Activated CD8-positive, alpha-beta T cell treated with anti-CD3 and anti-CD28 coated beads for 36 hours (primary cell): ENCODE results near the gene ZNF407. TPM values are rescaled to one million over a fixed set of nuclear protein-coding genes. Genes with fewer than 3 reads are reported as not detected.

Experiments
- ATAC-seq: fragments of 200-7000 bp; cut with Tn5 transposase; one replicate; pipeline ENCODE4 v1.10.0; 2021; ENCODE audit warnings: mild to moderate bottlenecking, moderate library complexity
- CTCF ChIA-PET: fragments of 350-600 bp; sonication (Branson Sonifier 250); formaldehyde crosslinking; loops from one replicate; lab custom pipeline; 2021; ENCODE audit warnings: antibody characterized with exemption; lab: Charles Lee
- POLR2A ChIA-PET: fragments of 350-600 bp; sonication (Branson Sonifier 250); formaldehyde crosslinking; loops from one replicate; lab custom pipeline; 2021; ENCODE audit warnings: antibody characterized with exemption; lab: Charles Lee
- DNase-seq: peaks from one replicate; pipeline ENCODE4 v3.0.0-alpha.2; 2020
- H3K27ac Mint-ChIP-seq: one replicate; pipeline ENCODE4 v1.8.0; 2021; ENCODE audit warnings: mild to moderate bottlenecking, mixed read lengths
- H3K27me3 Mint-ChIP-seq: one replicate; pipeline ENCODE4 v1.8.0; 2021; ENCODE audit warnings: mixed read lengths
- H3K36me3 Mint-ChIP-seq: one replicate; pipeline ENCODE4 v1.8.0; 2021; ENCODE audit warnings: low read depth, mixed read lengths
- H3K4me1 Mint-ChIP-seq: one replicate; pipeline ENCODE4 v1.8.0; 2021; ENCODE audit warnings: low read depth, mixed read lengths
- H3K4me3 Mint-ChIP-seq: one replicate; pipeline ENCODE4 v1.8.0; 2021; ENCODE audit warnings: mild to moderate bottlenecking, moderate library complexity, mixed read lengths
- H3K9me3 Mint-ChIP-seq: one replicate; pipeline ENCODE4 v1.8.0; 2021; ENCODE audit warnings: mixed read lengths
- CTCF ChIP-seq: fragments of 200-600 bp; IDR thresholded peaks from one replicate; pipeline ENCODE4 v1.8.0; 2022; ENCODE audit warnings: antibody characterized with exemption, mild to moderate bottlenecking
- intact Hi-C: fragments of 100-400 bp; cut with micrococcal nuclease; formaldehyde crosslinking; loops from one replicate; pipeline ENCODE4 v1.10.0; 2022
- total RNA-seq, 2 experiments: library from RNA; stranded (reverse); gene quantifications; one replicate each; pipeline ENCODE4 v1.2.3, GENCODE V29; 2021

Gene ZNF407
- total RNA-seq, 2 experiments from 2014 or later: 9.9 to 10.8 TPM

- intact Hi-C loops: no loop called here
- DNase-seq: no peak
- no peak overlapping the region for H3K4me3 Mint-ChIP-seq
- no peak for TF ChIP-seq CTCF
- ATAC-seq: no peak
- H3K4me1 Mint-ChIP-seq: no peaks in the 10 kb centered on the region
- H3K27ac Mint-ChIP-seq: no peak overlapping the region
- ChIA-PET CTCF (no interaction called here), POLR2A (no interaction called here)
- no peaks in the 10 kb centered on the region for H3K36me3 Mint-ChIP-seq
- H3K9me3 Mint-ChIP-seq: no peaks in the 10 kb centered on the region
- H3K27me3 Mint-ChIP-seq: no peaks in the 10 kb centered on the region
Measured at GRCh38 chr18:75108579-75109318, 511.1 kb downstream of the ZNF407 start.

- Mint-ChIP-seq H3K4me3 (no peak overlapping the region), H3K36me3 (no peaks in the 10 kb centered on the region), H3K27me3 (no peaks in the 10 kb centered on the region), H3K27ac (no peak overlapping the region), H3K9me3 (no peaks in the 10 kb centered on the region), H3K4me1 (no peaks in the 10 kb centered on the region)
- no peak for ATAC-seq
- no peak for DNase-seq
- ChIA-PET CTCF (no interaction called here), POLR2A (no interaction called here)
- TF ChIP-seq CTCF: no peak
- intact Hi-C loops: no loop called here
Measured at GRCh38 chr18:75109319-75109691, 511.6 kb downstream of the ZNF407 start.

GRCh38 chr18:75109819-75110218 lies 512.1 kb downstream of the ZNF407 start:
- intact Hi-C loops: no loop called here
- no peak overlapping the region for H3K4me3 Mint-ChIP-seq
- no peaks in the 10 kb centered on the region for H3K4me1 Mint-ChIP-seq
- POLR2A ChIA-PET: no interaction called here
- H3K27ac Mint-ChIP-seq: no peak overlapping the region
- no peaks in the 10 kb centered on the region for H3K36me3 Mint-ChIP-seq
- no peak for DNase-seq
- CTCF ChIA-PET: no interaction called here
- no peaks in the 10 kb centered on the region for H3K27me3 Mint-ChIP-seq
- H3K9me3 Mint-ChIP-seq: no peaks in the 10 kb centered on the region
- TF ChIP-seq CTCF: no peak
- ATAC-seq: no peak

GRCh38 chr18:75110311-75110710 lies 512.6 kb downstream of the ZNF407 start:
- H3K4me3 Mint-ChIP-seq: no peak overlapping the region
- DNase-seq: no peak
- TF ChIP-seq CTCF: no peak
- no peaks in the 10 kb centered on the region for H3K4me1 Mint-ChIP-seq
- no peaks in the 10 kb centered on the region for H3K27me3 Mint-ChIP-seq
- no peaks in the 10 kb centered on the region for H3K36me3 Mint-ChIP-seq
- intact Hi-C loops: no loop called here
- no peaks in the 10 kb centered on the region for H3K9me3 Mint-ChIP-seq
- POLR2A ChIA-PET: no interaction called here
- no peak overlapping the region for H3K27ac Mint-ChIP-seq
- CTCF ChIA-PET: no interaction called here
- ATAC-seq: no peak

GRCh38 chr18:75110846-75111415 lies 513.3 kb downstream of the ZNF407 start:
- H3K36me3 Mint-ChIP-seq: no peaks in the 10 kb centered on the region
- H3K4me1 Mint-ChIP-seq: no peaks in the 10 kb centered on the region
- H3K9me3 Mint-ChIP-seq: no peaks in the 10 kb centered on the region
- ChIA-PET POLR2A (no interaction called here), CTCF (no interaction called here)
- intact Hi-C loops: no loop called here
- no peak overlapping the region for H3K27ac Mint-ChIP-seq
- no peak for DNase-seq
- no peak for ATAC-seq
- H3K27me3 Mint-ChIP-seq: no peaks in the 10 kb centered on the region
- no peak for TF ChIP-seq CTCF
- no peak overlapping the region for H3K4me3 Mint-ChIP-seq
